K562 (cell line): ENCODE results near the gene HRH3. TPM values are rescaled to one million over a fixed set of nuclear protein-coding genes. Genes with fewer than 3 reads are reported as not detected.

ENCODE experiments used
- ATAC-seq: fragments of 200-7000 bp; cut with Tn5 transposase; 3 replicates; pipeline ENCODE4 v1.9.1; 2020; ENCODE audit warnings: moderate library complexity
- BruUV-seq: library from RNA; stranded (reverse); fragments of 400-500 nt; replicated peaks from 2 replicates; lab custom pipeline; 2021; lab: Mats Ljungman, UMichigan
- CTCF ChIA-PET: fragments of 300-600 bp; formaldehyde crosslinking; extraction: SDS; loops from one replicate; lab custom pipeline; 2021; ENCODE audit warnings: low intra/inter-chr PET ratio; lab: Yijun Ruan, JAX
- POLR2A ChIA-PET: fragments of 300-600, 350-650 bp; sonication (Branson Sonifier 250); formaldehyde crosslinking; extraction: SDS; loops from one replicate; lab custom pipeline; 2021; ENCODE audit warnings: antibody characterized with exemption, inconsistent platforms; lab: Yijun Ruan, JAX
- DNase-seq, 4 experiments: peaks; one replicate each; pipeline versions ENCODE4 v3.0.0 to v3.0.0-alpha.2; 2011 to 2018; ENCODE audit warnings: low spot score in 3 of 4, mixed read lengths in 3 of 4; ENCODE audit errors: extremely low read depth in 1 of 4
- FAIRE-seq: peaks from 2 replicates; lab custom pipeline; 2011; peaks lifted over from hg19 to GRCh38; lab: Jason Lieb, UNC
- H2AFZ ChIP-seq: 2 replicates; pipeline ENCODE4 v1.6.0; 2011; ENCODE audit warnings: low read depth, low read length, control low read depth, inconsistent platforms
- H3K27ac ChIP-seq: fragments of 200-600 bp; 3 replicates; pipeline ENCODE4 v1.8.0; 2011; ENCODE audit warnings: low read depth, mild to moderate bottlenecking, control low read depth, inconsistent platforms, low read length, moderate library complexity, mixed read lengths; ENCODE audit errors: extremely low read depth
- H3K27me3 ChIP-seq, 2 experiments: fragments of 300-600 bp in 1 of 2; 2 replicates in 1 of 2; 3 replicates in 1 of 2; pipeline versions ENCODE4 v1.6.0 to v1.8.0; 2011; ENCODE audit warnings: inconsistent platforms in 2 of 2, low read length in 2 of 2, mild to moderate bottlenecking in 1 of 2, mixed read lengths in 1 of 2, moderate library complexity in 1 of 2; ENCODE audit not compliant: control insufficient read depth in 2 of 2, insufficient read depth in 2 of 2
- H3K36me3 ChIP-seq: fragments of 300-600 bp; 3 replicates; pipeline ENCODE4 v1.8.0; 2011; ENCODE audit warnings: mild to moderate bottlenecking, low read length, inconsistent platforms; ENCODE audit not compliant: control insufficient read depth, insufficient read depth
- H3K4me1 ChIP-seq, 2 experiments: fragments of 200-600 bp in 1 of 2; replicated peaks in 1 of 2; 2 replicates in 1 of 2; 3 replicates in 1 of 2; pipeline versions ENCODE4 v1.5.1 to v1.8.0; 2011; ENCODE audit warnings: inconsistent platforms in 2 of 2, low read length in 2 of 2, mild to moderate bottlenecking in 1 of 2, mixed read lengths in 1 of 2, moderate library complexity in 1 of 2; ENCODE audit not compliant: control insufficient read depth in 2 of 2, insufficient read depth in 2 of 2
- H3K4me2 ChIP-seq: 2 replicates; pipeline ENCODE4 v1.6.1; 2011; ENCODE audit warnings: low read length, control low read depth, inconsistent platforms, mixed read lengths; ENCODE audit not compliant: insufficient read depth
- H3K4me3 ChIP-seq: fragments of 200-600 bp; sonication (generic), shearing (Covaris generic); 2 replicates; pipeline ENCODE4 v1.5.1; 2016; ENCODE audit warnings: control low read depth, inconsistent platforms
- H3K79me2 ChIP-seq: fragments of 200-600 bp; 3 replicates; pipeline ENCODE4 v1.8.0; 2011; ENCODE audit warnings: low read length, inconsistent platforms; ENCODE audit not compliant: control insufficient read depth, insufficient read depth
- H3K9ac ChIP-seq, 2 experiments: 2 replicates each; pipeline versions ENCODE4 v1.6.0 to v1.6.1; 2011; ENCODE audit warnings: low read depth in 2 of 2, low read length in 2 of 2, control low read depth in 1 of 2, inconsistent platforms in 1 of 2, mild to moderate bottlenecking in 1 of 2, mixed read lengths in 1 of 2; ENCODE audit not compliant: insufficient read depth in 1 of 2
- H3K9me1 ChIP-seq: one replicate; pipeline ENCODE4 v1.6.0; 2011; ENCODE audit warnings: inconsistent platforms, mild to moderate bottlenecking, low read length, moderate library complexity; ENCODE audit not compliant: control insufficient read depth, insufficient read depth
- H3K9me3 ChIP-seq: replicated peaks from 2 replicates; pipeline ENCODE4 v1.5.1; 2011; ENCODE audit warnings: low read depth, low read length, inconsistent platforms; ENCODE audit not compliant: control insufficient read depth, insufficient read depth
- H4K20me1 ChIP-seq: replicated peaks from 2 replicates; pipeline ENCODE4 v1.6.1; 2011; ENCODE audit warnings: low read length, inconsistent platforms, mixed read lengths; ENCODE audit not compliant: control insufficient read depth, insufficient read depth
- C11orf30 ChIP-seq: fragments of 450-650 bp; IDR thresholded peaks from 2 replicates; pipeline ENCODE4 v1.6.1; 2016; ENCODE audit warnings: low read depth, mild to moderate bottlenecking
- CBX2 ChIP-seq: fragments of 200-600 bp; sonication (generic); IDR thresholded peaks from one replicate; pipeline ENCODE4 v1.6.1; 2012; ENCODE audit warnings: mild to moderate bottlenecking, low read length, inconsistent platforms; ENCODE audit not compliant: insufficient read depth, poor library complexity, severe bottlenecking
- DNMT1 ChIP-seq: fragments of 450-650 bp; IDR thresholded peaks from 2 replicates; pipeline ENCODE4 v1.6.1; 2016; ENCODE audit warnings: antibody characterized with exemption, mild to moderate bottlenecking
- MAFK ChIP-seq: IDR thresholded peaks from 2 replicates; pipeline ENCODE4 v1.6.1; 2011; ENCODE audit warnings: low read length, improper control_type of control experiment
- MEIS2 ChIP-seq: fragments of 450-650 bp; IDR thresholded peaks from 2 replicates; pipeline ENCODE4 v1.6.1; 2014; ENCODE audit warnings: mild to moderate bottlenecking; ENCODE audit not compliant: partially characterized antibody
- NFE2 ChIP-seq: IDR thresholded peaks from 2 replicates; pipeline ENCODE4 v1.6.1; 2014; ENCODE audit warnings: antibody characterized with exemption, low read depth
- TGIF2 ChIP-seq: sonication (generic); formaldehyde crosslinking; IDR thresholded peaks from 2 replicates; pipeline ENCODE4 v1.8.1; 2022; ENCODE audit warnings: mild to moderate bottlenecking, missing genetic modification reagents, moderate library complexity
- THRAP3 ChIP-seq: fragments of 450-650 bp; IDR thresholded peaks from 2 replicates; pipeline ENCODE4 v1.6.1; 2016; ENCODE audit warnings: mild to moderate bottlenecking, inconsistent platforms, borderline replicate concordance
- ZKSCAN3 ChIP-seq: fragments of 250-450 bp; sonication (Bioruptor Pico); IDR thresholded peaks from 2 replicates; pipeline ENCODE4 v1.4.0; 2020
- ZNF165 ChIP-seq: fragments of 250-450 bp; sonication (Bioruptor Pico); IDR thresholded peaks from 2 replicates; pipeline ENCODE4 v1.4.0; 2020; ENCODE audit warnings: borderline replicate concordance
- ZNF239 ChIP-seq: fragments of 250-450 bp; sonication (Bioruptor Pico); IDR thresholded peaks from 2 replicates; pipeline ENCODE4 v1.4.0; 2020; ENCODE audit warnings: mild to moderate bottlenecking
- ZNF253 ChIP-seq: fragments of 250-450 bp; sonication (Bioruptor Pico); conservative IDR thresholded peaks from 2 replicates; pipeline ENCODE4 v1.6.1; 2021; ENCODE audit warnings: mild to moderate bottlenecking
- ZNF75A ChIP-seq: fragments of 450-650 bp; formaldehyde crosslinking; IDR thresholded peaks from 2 replicates; pipeline ENCODE4 v1.4.0; 2020; ENCODE audit warnings: mild to moderate bottlenecking
- WGBS: fragments of 100-300 bp; shearing (Covaris generic); methylation state at CpG from one replicate; pipeline ENCODE4 v1.1.6; 2016; ENCODE audit warnings: low coverage, mixed read lengths; ENCODE audit not compliant: insufficient coverage; ENCODE audit errors: missing lambda C conversion rate; 5-methylcytosine and 5-hydroxymethylcytosine counted together
- in situ Hi-C: fragments of 300-500 bp; cut with MboI; formaldehyde crosslinking; loops from 4 replicates; pipeline ENCODE4 v1.15.0; 2018; ENCODE audit warnings: inconsistent platforms, mixed read lengths
- intact Hi-C: fragments of 100-400 bp; cut with micrococcal nuclease; formaldehyde crosslinking; loops from 2 replicates; pipeline ENCODE4 v1.14.2; 2022
- polyA plus RNA-seq, 8 experiments: library from polyadenylated mRNA; depleted of rRNA in 4 of 8; stranded (reverse) in 5 of 8; unstranded in 3 of 8; fragments of >200 nt; fragmentation: Nextera tagmentation in 2 of 8; fragmentation: Illumina TruSeq in 1 of 8; extraction: Ambion mirVana in 2 of 8; extraction: Trizol in 1 of 8; gene quantifications; 2 replicates each; pipeline versions ENCODE4 v1.2.1 to v1.2.3, GENCODE V29; 2011 to 2014; ENCODE audit warnings: inconsistent platforms in 1 of 8, missing spikeins in 1 of 8
- total RNA-seq, 7 experiments: library from RNA; depleted of rRNA in 6 of 7; stranded (reverse); fragments of >200 nt in 6 of 7; fragmentation: Illumina TruSeq in 2 of 7; extraction: Trizol in 2 of 7; gene quantifications; 2 replicates each; pipeline versions ENCODE4 v1.2.1 to v1.2.3, GENCODE V29; 2011 to 2021; ENCODE audit warnings: low replicate concordance in 1 of 7
- TF ChIP-seq, protein P1 (sequence below): sonication (generic); formaldehyde crosslinking; IDR thresholded peaks from 2 replicates; pipeline ENCODE4 v1.8.0; 2023; ENCODE audit warnings: missing genetic modification reagents, mild to moderate bottlenecking, borderline replicate concordance
- TF ChIP-seq, protein P2 (sequence below): IDR thresholded peaks from 2 replicates; pipeline ENCODE4 v1.6.1; 2012; ENCODE audit warnings: low read depth, low read length, improper control_type of control experiment, borderline replicate concordance
- TF ChIP-seq, protein P3 (sequence below): fragments of 450-650 bp; formaldehyde crosslinking; IDR thresholded peaks from 2 replicates; pipeline ENCODE4 v1.4.0; 2020; ENCODE audit warnings: mild to moderate bottlenecking, moderate library complexity

HRH3 gene
- total and polyA plus RNA-seq, 9 of the 15 experiments (the other 6 are each of a cell fraction or from before 2014, with no cell fraction given), result not detected

DNA sequence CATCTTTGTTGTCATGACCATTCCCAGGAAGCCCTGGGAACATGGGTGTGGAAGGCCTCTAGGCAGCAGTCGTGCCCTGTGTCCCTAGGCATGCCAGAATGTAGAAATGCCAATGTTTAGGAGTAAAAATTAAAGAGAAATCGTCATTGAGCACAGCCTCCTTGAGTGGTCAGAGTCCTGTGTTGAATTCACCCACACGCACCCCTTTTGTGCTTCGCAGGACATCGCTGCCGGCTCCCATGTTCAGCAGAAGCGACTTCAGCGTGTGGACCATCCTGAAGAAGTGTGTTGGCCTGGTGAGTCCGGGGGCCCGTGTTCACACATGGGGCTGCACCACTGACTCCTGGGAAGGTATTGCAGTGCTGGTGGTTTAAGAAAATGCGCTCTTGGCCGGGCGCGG is 43.3 kb upstream of the HRH3 start:
- Histone ChIP-seq H2AFZ (no peak overlapping the region), H3K79me2 (no peaks in the 10 kb centered on the region), H3K9me1 (no peaks in the 10 kb centered on the region), H3K36me3 (peaks cover 35% of the 10 kb centered on the region; the same call in 2 of the 3 replicates), H3K27ac (no peak overlapping the region), H3K4me2 (no peak overlapping the region), H3K4me3 (no peak overlapping the region), H3K27me3 (no peaks in the 10 kb centered on the region), H3K4me1 (peaks cover 0 to 10% of the 10 kb centered on the region in 2 experiments; a peak in 2 of 5 replicates), H4K20me1 (0 out of 2 replicates have a peak, but pooled peaks cover 6% of the 10 kb centered on the region), H3K9ac (peak overlapping the region in 1 of 2 experiments; percentile 77; a peak in 2 of 4 replicates), H3K9me3 (no peaks in the 10 kb centered on the region)
- ATAC-seq (no peak), FAIRE-seq (no peak), DNase-seq (no peak)
- ChIA-PET POLR2A (interaction anchor here (0.9 to 1.1 kb wide), 2 partner anchors 9 to 17 kb away, joined by 3 to 4 read pairs; no protein-coding TSS in a partner anchor), CTCF (no interaction called here)
- WGBS, result 79% methylated on average over 13 of the region's 14 CpGs
- intact Hi-C loops (no loop called here), in situ Hi-C loops (no loop called here)
- BruUV-seq, result no TSS peak
- TF ChIP-seq TGIF2 (CRISPR knock-in tag) (no peak), ZNF165 (CRISPR knock-in tag) (no peak), DNMT1 (no peak), MAFK (peak; percentile 18; the same call in 1 of the 2 replicates), MEIS2 (no peak), C11orf30 (0 out of 2 replicates have a peak, but pooled peaks have one; percentile 16), CBX2 (no peak), ZNF75A (CRISPR knock-in tag) (no peak), ZKSCAN3 (CRISPR knock-in tag) (no peak), ZNF253 (CRISPR knock-in tag) (no peak), NFE2 (peak; percentile 37; the same call in 1 of the 2 replicates), THRAP3 (no peak), ZNF239 (CRISPR knock-in tag) (no peak)
- TF ChIP-seq, protein P1, sequence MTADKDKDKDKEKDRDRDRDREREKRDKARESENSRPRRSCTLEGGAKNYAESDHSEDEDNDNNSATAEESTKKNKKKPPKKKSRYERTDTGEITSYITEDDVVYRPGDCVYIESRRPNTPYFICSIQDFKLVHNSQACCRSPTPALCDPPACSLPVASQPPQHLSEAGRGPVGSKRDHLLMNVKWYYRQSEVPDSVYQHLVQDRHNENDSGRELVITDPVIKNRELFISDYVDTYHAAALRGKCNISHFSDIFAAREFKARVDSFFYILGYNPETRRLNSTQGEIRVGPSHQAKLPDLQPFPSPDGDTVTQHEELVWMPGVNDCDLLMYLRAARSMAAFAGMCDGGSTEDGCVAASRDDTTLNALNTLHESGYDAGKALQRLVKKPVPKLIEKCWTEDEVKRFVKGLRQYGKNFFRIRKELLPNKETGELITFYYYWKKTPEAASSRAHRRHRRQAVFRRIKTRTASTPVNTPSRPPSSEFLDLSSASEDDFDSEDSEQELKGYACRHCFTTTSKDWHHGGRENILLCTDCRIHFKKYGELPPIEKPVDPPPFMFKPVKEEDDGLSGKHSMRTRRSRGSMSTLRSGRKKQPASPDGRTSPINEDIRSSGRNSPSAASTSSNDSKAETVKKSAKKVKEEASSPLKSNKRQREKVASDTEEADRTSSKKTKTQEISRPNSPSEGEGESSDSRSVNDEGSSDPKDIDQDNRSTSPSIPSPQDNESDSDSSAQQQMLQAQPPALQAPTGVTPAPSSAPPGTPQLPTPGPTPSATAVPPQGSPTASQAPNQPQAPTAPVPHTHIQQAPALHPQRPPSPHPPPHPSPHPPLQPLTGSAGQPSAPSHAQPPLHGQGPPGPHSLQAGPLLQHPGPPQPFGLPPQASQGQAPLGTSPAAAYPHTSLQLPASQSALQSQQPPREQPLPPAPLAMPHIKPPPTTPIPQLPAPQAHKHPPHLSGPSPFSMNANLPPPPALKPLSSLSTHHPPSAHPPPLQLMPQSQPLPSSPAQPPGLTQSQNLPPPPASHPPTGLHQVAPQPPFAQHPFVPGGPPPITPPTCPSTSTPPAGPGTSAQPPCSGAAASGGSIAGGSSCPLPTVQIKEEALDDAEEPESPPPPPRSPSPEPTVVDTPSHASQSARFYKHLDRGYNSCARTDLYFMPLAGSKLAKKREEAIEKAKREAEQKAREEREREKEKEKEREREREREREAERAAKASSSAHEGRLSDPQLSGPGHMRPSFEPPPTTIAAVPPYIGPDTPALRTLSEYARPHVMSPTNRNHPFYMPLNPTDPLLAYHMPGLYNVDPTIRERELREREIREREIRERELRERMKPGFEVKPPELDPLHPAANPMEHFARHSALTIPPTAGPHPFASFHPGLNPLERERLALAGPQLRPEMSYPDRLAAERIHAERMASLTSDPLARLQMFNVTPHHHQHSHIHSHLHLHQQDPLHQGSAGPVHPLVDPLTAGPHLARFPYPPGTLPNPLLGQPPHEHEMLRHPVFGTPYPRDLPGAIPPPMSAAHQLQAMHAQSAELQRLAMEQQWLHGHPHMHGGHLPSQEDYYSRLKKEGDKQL, result no peak
- TF ChIP-seq, protein P2, sequence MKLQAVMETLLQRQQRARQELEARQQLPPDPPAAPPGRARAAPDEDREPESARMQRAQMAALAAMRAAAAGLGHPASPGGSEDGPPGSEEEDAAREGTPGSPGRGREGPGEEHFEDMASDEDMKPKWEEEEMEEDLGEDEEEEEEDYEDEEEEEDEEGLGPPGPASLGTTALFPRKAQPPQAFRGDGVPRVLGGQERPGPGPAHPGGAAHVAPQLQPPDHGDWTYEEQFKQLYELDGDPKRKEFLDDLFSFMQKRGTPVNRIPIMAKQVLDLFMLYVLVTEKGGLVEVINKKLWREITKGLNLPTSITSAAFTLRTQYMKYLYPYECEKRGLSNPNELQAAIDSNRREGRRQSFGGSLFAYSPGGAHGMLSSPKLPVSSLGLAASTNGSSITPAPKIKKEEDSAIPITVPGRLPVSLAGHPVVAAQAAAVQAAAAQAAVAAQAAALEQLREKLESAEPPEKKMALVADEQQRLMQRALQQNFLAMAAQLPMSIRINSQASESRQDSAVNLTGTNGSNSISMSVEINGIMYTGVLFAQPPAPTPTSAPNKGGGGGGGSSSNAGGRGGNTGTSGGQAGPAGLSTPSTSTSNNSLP, result no peak
- TF ChIP-seq, protein P3, sequence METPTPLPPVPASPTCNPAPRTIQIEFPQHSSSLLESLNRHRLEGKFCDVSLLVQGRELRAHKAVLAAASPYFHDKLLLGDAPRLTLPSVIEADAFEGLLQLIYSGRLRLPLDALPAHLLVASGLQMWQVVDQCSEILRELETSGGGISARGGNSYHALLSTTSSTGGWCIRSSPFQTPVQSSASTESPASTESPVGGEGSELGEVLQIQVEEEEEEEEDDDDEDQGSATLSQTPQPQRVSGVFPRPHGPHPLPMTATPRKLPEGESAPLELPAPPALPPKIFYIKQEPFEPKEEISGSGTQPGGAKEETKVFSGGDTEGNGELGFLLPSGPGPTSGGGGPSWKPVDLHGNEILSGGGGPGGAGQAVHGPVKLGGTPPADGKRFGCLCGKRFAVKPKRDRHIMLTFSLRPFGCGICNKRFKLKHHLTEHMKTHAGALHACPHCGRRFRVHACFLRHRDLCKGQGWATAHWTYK, result no peak
